Measurements from ENCODE around the gene PHACTR1. TPM values are rescaled to one million over a fixed set of nuclear protein-coding genes. Genes with fewer than 3 reads are reported as not detected.

PHACTR1 gene
- total and polyA plus RNA-seq, 2 of the 4 experiments (the other 2 are of a cell fraction) = not detected

DNA sequence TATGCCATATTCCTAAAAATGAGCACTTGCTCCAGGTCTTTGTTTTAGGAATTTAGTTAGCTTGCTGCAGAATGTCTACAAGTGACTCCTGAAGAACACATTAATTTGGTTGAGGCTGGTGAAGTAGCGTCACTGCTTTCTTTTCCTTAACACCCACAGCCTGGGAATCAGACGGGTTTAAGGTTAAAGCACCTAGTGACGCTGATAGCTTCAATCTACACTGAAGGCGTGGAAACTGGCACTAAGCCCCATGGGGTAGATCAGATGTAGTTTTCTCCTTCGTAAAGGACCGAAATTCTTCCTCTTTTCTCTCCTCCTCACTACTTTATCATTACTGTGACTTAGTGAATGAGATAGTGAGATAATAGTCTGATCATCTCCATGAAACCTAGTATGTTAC lies 521.5 kb downstream of the PHACTR1 start:
- Histone ChIP-seq H3K9ac (ENCODE audit: low read depth, low read length) (no peak overlapping the region), H4K91ac (ENCODE audit: insufficient read depth, low read depth, low read length) (no peak overlapping the region), H2AK5ac (ENCODE audit: low read depth, low read length) (no peak overlapping the region), H3K18ac (ENCODE audit: low read depth, low read length) (no peak overlapping the region), H3K56ac (ENCODE audit: extremely low read depth, insufficient read depth, low read length) (no peak overlapping the region), H3K36me3 (ENCODE audit: control insufficient read depth, insufficient read depth, low read length) (no peaks in the 10 kb centered on the region), H3K4me1 (ENCODE audit: control insufficient read depth, insufficient read depth, low read length) (no peaks in the 10 kb centered on the region), H3K27ac (ENCODE audit: insufficient read depth, low read length) (no peak overlapping the region), H3K79me1 (ENCODE audit: low read depth in 1 of 2, low read length in 2 of 2) (no peaks in the 10 kb centered on the region), H3K4me2 (ENCODE audit: low read depth, low read length) (no peak overlapping the region), H3K27me3 (ENCODE audit: control insufficient read depth, insufficient read depth, low read length) (peaks cover 1% of the 10 kb centered on the region; the same call in 1 of the 2 replicates), H2AK9ac (replicated peaks; ENCODE audit: low read depth, low read length, poor library complexity) (no peak overlapping the region), H2BK15ac (ENCODE audit: low read depth, low read length) (no peak overlapping the region), H3K14ac (replicated peaks; ENCODE audit: low read depth, low read length) (no peak overlapping the region), H3K4ac (ENCODE audit: low read depth, low read length) (no peak overlapping the region), H2BK120ac (ENCODE audit: low read depth, low read length) (no peak overlapping the region), H3K23ac (ENCODE audit: low read depth, low read length) (no peak overlapping the region), H3K4me3 (ENCODE audit: insufficient read depth, low read depth, low read length) (no peak overlapping the region), H4K8ac (ENCODE audit: low read depth in 2 of 2, low read length in 2 of 2) (no peak overlapping the region), H4K5ac (ENCODE audit: low read depth, low read length) (no peak overlapping the region), H3K9me1 (ENCODE audit: insufficient read depth, low read length) (no peaks in the 10 kb centered on the region), H2AFZ (replicated peaks; ENCODE audit: low read length, poor library complexity) (no peak overlapping the region), H2BK20ac (ENCODE audit: low read depth, low read length) (no peak overlapping the region), H4K20me1 (ENCODE audit: insufficient read depth, low read length) (no peaks in the 10 kb centered on the region), H2BK5ac (ENCODE audit: low read depth, low read length, poor library complexity, severe bottlenecking) (no peak overlapping the region), H3K9me3 (ENCODE audit: control insufficient read depth, insufficient read depth, low read length) (no peaks in the 10 kb centered on the region)
- DNase-seq (no peak), ATAC-seq (ENCODE audit: low read depth) (no peak)
- in situ Hi-C loops (cut with MboI; ENCODE audit: low sequenced_read_pairs) (no loop called here), intact Hi-C loops (cut with micrococcal nuclease) (no loop called here), dilution Hi-C loops (cut with HindIII; ENCODE audit: low sequenced_read_pairs, unreplicated experiment) (no loop called here)
- WGBS, 2 experiments (ENCODE audit: extremely low coverage in 2 of 2, insufficient read length in 1 of 2) = no CpG with 5 or more reads among the region's 6 CpGs
- CTCF ChIA-PET = no interaction called here
- no peak for TF ChIP-seq CHD1 (IDR thresholded peaks at IDR 0.05; ENCODE audit: low read depth, low read length)
- TF ChIP-seq BHLHE40 (IDR thresholded peaks at IDR 0.05; ENCODE audit: low read depth, low read length) = no peak
- TF ChIP-seq SMC3 (IDR thresholded peaks at IDR 0.05; ENCODE audit: low read depth, low read length) = no peak
- no peak for TF ChIP-seq RFX5 (IDR thresholded peaks at IDR 0.05; ENCODE audit: low read depth, low read length)
- TF ChIP-seq MAFK (IDR thresholded peaks at IDR 0.05; ENCODE audit: low read depth, low read length) = no peak
- no peak for TF ChIP-seq RCOR1 (IDR thresholded peaks at IDR 0.05; ENCODE audit: insufficient replicate concordance, low read length)
- TF ChIP-seq MXI1 (IDR thresholded peaks at IDR 0.05; ENCODE audit: borderline replicate concordance, low read depth, low read length) = no peak
- no peak for TF ChIP-seq NFE2L2 (IDR thresholded peaks at IDR 0.05; ENCODE audit: low read depth, low read length)
- TF ChIP-seq FOS (IDR thresholded peaks at IDR 0.05; ENCODE audit: low read depth, low read length) = no peak
- TF ChIP-seq CTCF (conservative IDR thresholded peaks at IDR 0.05; ENCODE audit: low read depth, low read length) = no peak
- TF ChIP-seq CEBPB (IDR thresholded peaks at IDR 0.05; ENCODE audit: low read depth, low read length) = no peak
- TF ChIP-seq RAD21 (IDR thresholded peaks at IDR 0.05; ENCODE audit: low read length) = no peak
- no peak for TF ChIP-seq MAZ (IDR thresholded peaks at IDR 0.05; ENCODE audit: borderline replicate concordance, low read depth, low read length)
- no peak for TF ChIP-seq POLR2A (IDR thresholded peaks at IDR 0.05; ENCODE audit: low read depth, low read length)
- no peak for TF ChIP-seq ELK1 (IDR thresholded peaks at IDR 0.05; ENCODE audit: borderline replicate concordance, low read depth, low read length)
- BruUV-seq (replicated peaks) = no TSS peak
- POLR2A ChIA-PET (ENCODE audit: unreplicated experiment) = no interaction called here
